ENCODE results near the gene LMNB1.
A peak's percentile ranks its signal among the peaks of the same experiment; 100 is the strongest.
"Not testable (repeated sequence)": the region's sequence is repeated elsewhere in the genome, so short reads cannot be mapped to it uniquely, and the experiment has no call there.

Gene LMNB1, protein sequence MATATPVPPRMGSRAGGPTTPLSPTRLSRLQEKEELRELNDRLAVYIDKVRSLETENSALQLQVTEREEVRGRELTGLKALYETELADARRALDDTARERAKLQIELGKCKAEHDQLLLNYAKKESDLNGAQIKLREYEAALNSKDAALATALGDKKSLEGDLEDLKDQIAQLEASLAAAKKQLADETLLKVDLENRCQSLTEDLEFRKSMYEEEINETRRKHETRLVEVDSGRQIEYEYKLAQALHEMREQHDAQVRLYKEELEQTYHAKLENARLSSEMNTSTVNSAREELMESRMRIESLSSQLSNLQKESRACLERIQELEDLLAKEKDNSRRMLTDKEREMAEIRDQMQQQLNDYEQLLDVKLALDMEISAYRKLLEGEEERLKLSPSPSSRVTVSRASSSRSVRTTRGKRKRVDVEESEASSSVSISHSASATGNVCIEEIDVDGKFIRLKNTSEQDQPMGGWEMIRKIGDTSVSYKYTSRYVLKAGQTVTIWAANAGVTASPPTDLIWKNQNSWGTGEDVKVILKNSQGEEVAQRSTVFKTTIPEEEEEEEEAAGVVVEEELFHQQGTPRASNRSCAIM

GRCh38 chr5:126776499-126777256 is at the start of gene LMNB1:
Gene LMNB1 (plus strand): TSS chr5:126777136. CDS start chr5:126777509, 373 bp downstream.
- peak within 1 kb of the TSS; percentile 98 for H3K27ac ChIP-seq
- no peak for TF ChIP-seq FOXP2 (optimal IDR thresholded peaks at IDR 0.05; ENCODE audit: control extremely low read depth, extremely low read length, insufficient read depth)
- peak; percentile 89 for TF ChIP-seq POLR2AphosphoS5 (IDR thresholded peaks at IDR 0.05; ENCODE audit: borderline replicate concordance, low read depth, low read length)
- TF ChIP-seq EZH2 (IDR thresholded peaks at IDR 0.05) = no peak
- peak within 1 kb of the TSS; percentile 97 for H3K9ac ChIP-seq (ENCODE audit: insufficient read length)
- H3K4me3 ChIP-seq = peak within 1 kb of the TSS; percentile 95
- peaks cover 23% of the 10 kb centered on the region for H3K36me3 ChIP-seq (ENCODE audit: insufficient read depth, low read length)
- H3K9me3 ChIP-seq (ENCODE audit: low read depth, low read length) = no peaks in the 10 kb centered on the region
- peak; percentile 62 for DNase-seq (ENCODE audit: low read depth, low spot score)

DNA sequence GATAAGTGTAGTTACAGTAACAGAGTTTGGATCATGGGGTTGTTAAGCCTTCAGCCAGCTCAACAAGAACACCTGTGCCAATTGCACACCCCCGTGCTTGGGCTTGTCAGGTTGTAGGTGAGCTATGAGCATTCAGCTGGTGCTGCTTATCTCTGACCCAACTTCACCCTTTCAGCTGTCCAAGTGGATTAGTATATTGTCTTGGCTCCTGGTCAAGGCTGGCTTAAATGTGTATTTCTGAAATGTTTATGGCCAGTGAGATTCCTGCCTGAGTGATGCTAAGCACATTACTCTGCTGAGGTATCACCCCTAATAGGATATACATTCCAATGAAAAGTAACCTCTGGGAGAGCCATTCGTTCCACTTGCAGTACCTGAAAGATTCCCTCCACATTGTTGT is 44.2 kb upstream of the LMNB1 start:
- H3K36me3 ChIP-seq (ENCODE audit: insufficient read depth, low read length) = no peaks in the 10 kb centered on the region
- TF ChIP-seq FOXP2 (optimal IDR thresholded peaks at IDR 0.05; ENCODE audit: control extremely low read depth, extremely low read length, insufficient read depth) (no peak), POLR2AphosphoS5 (IDR thresholded peaks at IDR 0.05; ENCODE audit: borderline replicate concordance, low read depth, low read length) (no peak), EZH2 (IDR thresholded peaks at IDR 0.05) (no peak)
- DNase-seq (ENCODE audit: low read depth, low spot score) = no peak
- no peaks in the 10 kb centered on the region for H3K9me3 ChIP-seq (ENCODE audit: low read depth, low read length)
- H3K27ac ChIP-seq = no peak overlapping the region
- no peak overlapping the region for H3K9ac ChIP-seq (ENCODE audit: insufficient read length)
- H3K4me3 ChIP-seq = no peak overlapping the region

- DNase-seq (ENCODE audit: low read depth, low spot score); H3K27ac ChIP-seq; H3K9ac ChIP-seq (ENCODE audit: insufficient read length); H3K9me3 ChIP-seq (ENCODE audit: low read depth, low read length); H3K36me3 ChIP-seq (ENCODE audit: insufficient read depth, low read length); H3K4me3 ChIP-seq: not testable (repeated sequence)
Observed at GRCh38 chr5:126734573-126734972, 42.4 kb upstream of the LMNB1 start.

GRCh38 chr5:126736141-126736540 is 40.8 kb upstream of the LMNB1 start:
- H3K9ac ChIP-seq (ENCODE audit: insufficient read length) = no peak overlapping the region
- H3K4me3 ChIP-seq = no peak overlapping the region
- no peaks in the 10 kb centered on the region for H3K36me3 ChIP-seq (ENCODE audit: insufficient read depth, low read length)
- no peak overlapping the region for H3K27ac ChIP-seq
- DNase-seq (ENCODE audit: low read depth, low spot score) = no peak
- H3K9me3 ChIP-seq (ENCODE audit: low read depth, low read length) = no peaks in the 10 kb centered on the region
- TF ChIP-seq EZH2 (IDR thresholded peaks at IDR 0.05) = no peak
- no peak for TF ChIP-seq POLR2AphosphoS5 (IDR thresholded peaks at IDR 0.05; ENCODE audit: borderline replicate concordance, low read depth, low read length)
- no peak for TF ChIP-seq FOXP2 (optimal IDR thresholded peaks at IDR 0.05; ENCODE audit: control extremely low read depth, extremely low read length, insufficient read depth)

GRCh38 chr5:126741361-126741760 is 35.6 kb upstream of the LMNB1 start:
- TF ChIP-seq POLR2AphosphoS5 (IDR thresholded peaks at IDR 0.05; ENCODE audit: borderline replicate concordance, low read depth, low read length) (no peak), FOXP2 (optimal IDR thresholded peaks at IDR 0.05; ENCODE audit: control extremely low read depth, extremely low read length, insufficient read depth) (no peak), EZH2 (IDR thresholded peaks at IDR 0.05) (no peak)
- H3K4me3 ChIP-seq = no peak overlapping the region
- H3K9me3 ChIP-seq (ENCODE audit: low read depth, low read length) = no peaks in the 10 kb centered on the region
- no peak overlapping the region for H3K9ac ChIP-seq (ENCODE audit: insufficient read length)
- no peak overlapping the region for H3K27ac ChIP-seq
- DNase-seq (ENCODE audit: low read depth, low spot score) = no peak
- H3K36me3 ChIP-seq (ENCODE audit: insufficient read depth, low read length) = no peaks in the 10 kb centered on the region

DNA sequence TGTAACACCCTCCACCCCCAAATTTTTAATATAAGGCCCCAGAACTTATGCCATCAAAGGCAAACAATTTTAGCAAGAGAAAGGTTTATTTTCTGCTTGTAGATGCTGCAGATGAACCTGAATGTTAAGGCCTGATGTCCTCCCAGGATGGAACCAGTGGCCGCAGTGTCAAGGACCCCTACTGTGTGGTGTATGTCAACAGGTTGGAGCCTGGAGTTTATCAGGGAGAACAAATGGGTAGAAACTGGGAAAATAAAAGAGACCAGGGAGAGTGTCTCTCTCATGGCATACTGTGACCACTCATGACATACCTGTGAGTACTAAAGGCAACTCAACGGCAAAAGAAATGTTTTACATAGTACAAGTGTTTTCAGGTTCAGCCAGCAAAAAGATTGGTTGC is 34.5 kb upstream of the LMNB1 start:
- no peak overlapping the region for H3K9ac ChIP-seq (ENCODE audit: insufficient read length)
- H3K9me3 ChIP-seq (ENCODE audit: low read depth, low read length) = no peaks in the 10 kb centered on the region
- no peak for DNase-seq (ENCODE audit: low read depth, low spot score)
- no peak overlapping the region for H3K27ac ChIP-seq
- H3K36me3 ChIP-seq (ENCODE audit: insufficient read depth, low read length) = no peaks in the 10 kb centered on the region
- no peak overlapping the region for H3K4me3 ChIP-seq
- TF ChIP-seq EZH2 (IDR thresholded peaks at IDR 0.05) (no peak), POLR2AphosphoS5 (IDR thresholded peaks at IDR 0.05; ENCODE audit: borderline replicate concordance, low read depth, low read length) (no peak), FOXP2 (optimal IDR thresholded peaks at IDR 0.05; ENCODE audit: control extremely low read depth, extremely low read length, insufficient read depth) (no peak)

GRCh38 chr5:126744836-126745235 is 32.1 kb upstream of the LMNB1 start:
- Histone ChIP-seq H3K4me3 (no peak overlapping the region), H3K36me3 (ENCODE audit: insufficient read depth, low read length) (no peaks in the 10 kb centered on the region), H3K9ac (ENCODE audit: insufficient read length) (no peak overlapping the region), H3K27ac (no peak overlapping the region), H3K9me3 (ENCODE audit: low read depth, low read length) (no peaks in the 10 kb centered on the region)
- TF ChIP-seq EZH2 (IDR thresholded peaks at IDR 0.05) (no peak), FOXP2 (optimal IDR thresholded peaks at IDR 0.05; ENCODE audit: control extremely low read depth, extremely low read length, insufficient read depth) (no peak), POLR2AphosphoS5 (IDR thresholded peaks at IDR 0.05; ENCODE audit: borderline replicate concordance, low read depth, low read length) (no peak)
- no peak for DNase-seq (ENCODE audit: low read depth, low spot score)

GRCh38 chr5:126745259-126745992 is 31.5 kb upstream of the LMNB1 start:
- TF ChIP-seq FOXP2 (optimal IDR thresholded peaks at IDR 0.05; ENCODE audit: control extremely low read depth, extremely low read length, insufficient read depth) (no peak), EZH2 (IDR thresholded peaks at IDR 0.05) (no peak), POLR2AphosphoS5 (IDR thresholded peaks at IDR 0.05; ENCODE audit: borderline replicate concordance, low read depth, low read length) (no peak)
- Histone ChIP-seq H3K9me3 (ENCODE audit: low read depth, low read length) (no peaks in the 10 kb centered on the region), H3K9ac (ENCODE audit: insufficient read length) (no peak overlapping the region), H3K36me3 (ENCODE audit: insufficient read depth, low read length) (no peaks in the 10 kb centered on the region), H3K4me3 (no peak overlapping the region), H3K27ac (no peak overlapping the region)
- DNase-seq (ENCODE audit: low read depth, low spot score) = no peak
